NCI-H1694 (cell line): Measurements from ENCODE around the gene YEATS2.
"Not testable (repeated sequence)": the region's sequence is repeated elsewhere in the genome, so short reads cannot be mapped to it uniquely, and the experiment has no call there.

ENCODE experiments used
- DNase-seq: peaks from one replicate; lab custom pipeline; 2025; lab: John Stamatoyannopoulos, UW

Gene YEATS2

DNA sequence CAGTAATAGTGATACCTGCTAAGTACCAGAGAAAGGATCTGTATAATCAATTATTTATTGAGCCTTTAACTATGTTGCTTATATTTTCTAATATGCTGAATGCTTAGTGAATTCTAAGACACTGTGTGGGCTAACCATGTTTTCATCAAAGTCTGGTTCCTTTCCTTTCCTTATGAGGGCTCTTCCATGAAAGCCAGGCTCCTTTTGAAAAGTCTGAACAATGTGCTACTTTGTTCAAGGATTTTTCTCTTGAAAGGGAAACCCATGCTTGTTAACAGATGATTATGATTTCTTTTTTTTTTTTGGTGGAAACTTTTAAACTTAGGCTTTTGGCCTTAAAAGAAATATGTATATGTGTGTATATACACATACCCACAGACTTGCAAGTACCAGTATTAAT is 17.0 kb downstream of the YEATS2 start:
- no peak for DNase-seq

GRCh38 chr3:183718012-183718411 is 20.4 kb downstream of the YEATS2 start:
- no peak for DNase-seq

- DNase-seq = no peak
Observed at GRCh38 chr3:183725387-183725786, 27.8 kb downstream of the YEATS2 start.

- DNase-seq = no peak
Observed at GRCh38 chr3:183728204-183728603, 30.6 kb downstream of the YEATS2 start.

GRCh38 chr3:183730361-183730760 is 32.8 kb downstream of the YEATS2 start:
- DNase-seq = no peak

GRCh38 chr3:183731611-183732010 is 34.0 kb downstream of the YEATS2 start:
- DNase-seq = no peak

- DNase-seq = no peak
Observed at GRCh38 chr3:183733553-183733952, 36.0 kb downstream of the YEATS2 start.

DNA sequence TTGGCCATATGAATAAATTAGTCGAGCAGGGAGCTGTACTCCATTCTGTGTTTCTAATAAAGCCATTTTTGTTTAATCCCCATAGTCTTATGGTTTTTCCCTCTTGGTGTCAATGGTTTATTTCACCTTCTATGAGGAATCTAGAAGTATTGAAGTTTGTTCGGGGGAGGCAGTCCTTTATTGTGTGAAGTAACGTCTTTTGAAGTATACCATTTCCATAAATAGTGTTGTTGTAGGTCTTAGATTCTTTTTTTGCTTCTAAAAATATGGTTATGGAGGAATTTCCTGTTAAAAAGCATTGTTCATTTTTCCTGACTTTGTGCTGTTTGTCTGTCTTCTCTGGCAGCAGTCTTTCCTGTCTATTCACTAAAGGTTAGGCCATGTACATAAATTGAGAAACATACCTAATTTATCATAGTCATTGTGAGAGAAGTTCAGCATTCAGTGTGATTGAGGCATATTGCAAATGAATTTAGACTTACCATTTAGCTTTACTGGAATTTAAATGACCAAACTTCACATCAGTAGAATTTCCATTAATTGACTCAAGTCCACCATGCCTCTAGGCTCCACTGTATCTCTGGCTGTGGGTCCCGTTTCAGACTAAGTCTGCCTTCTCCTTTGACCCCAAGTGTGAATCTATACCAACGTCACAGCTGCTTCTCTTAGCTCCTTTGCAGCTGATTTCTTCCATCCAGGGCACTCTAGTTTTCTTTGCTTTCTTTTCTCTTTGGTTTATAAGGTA is 37.3 kb downstream of the YEATS2 start:
- no peak for DNase-seq

DNA sequence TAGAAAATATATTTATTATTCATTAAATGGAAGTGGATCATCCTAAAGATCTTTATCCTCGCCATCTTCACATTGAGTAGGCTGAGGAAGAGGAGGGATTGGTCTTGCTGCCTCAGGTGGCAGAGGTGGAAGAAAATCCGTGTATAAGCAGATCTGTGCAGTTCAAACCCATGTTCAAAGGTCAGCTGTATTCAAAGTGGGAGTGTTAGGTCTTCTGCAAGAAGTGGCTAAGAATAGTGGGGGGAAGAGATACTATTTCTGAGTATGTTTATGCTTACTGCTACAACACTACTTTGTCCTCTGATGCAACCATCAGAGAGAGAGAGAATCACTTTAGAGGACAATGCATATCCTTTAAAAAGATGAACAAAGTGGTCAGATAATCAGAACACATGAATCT is 39.5 kb downstream of the YEATS2 start:
- no peak for DNase-seq

DNA sequence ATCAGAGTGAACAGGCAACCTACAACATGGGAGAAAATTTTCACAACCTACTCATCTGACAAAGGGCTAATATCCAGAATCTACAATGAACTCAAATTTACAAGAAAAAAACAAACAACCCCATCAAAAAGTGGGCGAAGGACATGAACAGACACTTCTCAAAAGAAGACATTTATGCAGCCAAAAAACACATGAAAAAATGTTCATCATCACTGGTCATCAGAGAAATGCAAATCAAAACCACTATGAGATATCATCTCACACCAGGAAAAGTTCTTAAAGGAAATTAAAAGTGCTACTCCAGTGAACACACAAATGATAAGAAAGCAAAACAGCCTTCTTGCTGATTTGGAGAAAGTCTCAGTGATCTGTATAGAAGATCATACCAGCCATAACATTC is 42.6 kb downstream of the YEATS2 start:
- DNase-seq = not testable (repeated sequence)

DNA sequence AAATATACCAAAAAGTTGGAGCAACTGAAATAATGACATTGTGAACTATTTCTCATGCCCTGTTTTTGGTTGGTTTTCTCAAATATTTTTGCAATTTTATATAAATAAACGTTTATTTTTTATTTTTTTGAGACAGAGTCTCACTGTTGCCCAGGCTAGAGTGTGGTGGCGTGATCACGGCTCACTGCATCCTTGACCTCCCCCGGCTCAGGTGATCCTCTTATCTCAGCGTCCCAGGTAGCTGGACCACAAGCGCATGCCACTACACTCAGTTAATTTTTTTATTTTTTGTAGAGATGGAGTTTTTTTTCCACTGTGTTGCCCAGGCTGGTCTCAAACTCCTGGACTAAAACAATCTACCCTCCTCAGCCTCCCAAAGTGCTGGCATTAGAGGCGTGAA is 45.6 kb downstream of the YEATS2 start:
- DNase-seq = no peak

DNA sequence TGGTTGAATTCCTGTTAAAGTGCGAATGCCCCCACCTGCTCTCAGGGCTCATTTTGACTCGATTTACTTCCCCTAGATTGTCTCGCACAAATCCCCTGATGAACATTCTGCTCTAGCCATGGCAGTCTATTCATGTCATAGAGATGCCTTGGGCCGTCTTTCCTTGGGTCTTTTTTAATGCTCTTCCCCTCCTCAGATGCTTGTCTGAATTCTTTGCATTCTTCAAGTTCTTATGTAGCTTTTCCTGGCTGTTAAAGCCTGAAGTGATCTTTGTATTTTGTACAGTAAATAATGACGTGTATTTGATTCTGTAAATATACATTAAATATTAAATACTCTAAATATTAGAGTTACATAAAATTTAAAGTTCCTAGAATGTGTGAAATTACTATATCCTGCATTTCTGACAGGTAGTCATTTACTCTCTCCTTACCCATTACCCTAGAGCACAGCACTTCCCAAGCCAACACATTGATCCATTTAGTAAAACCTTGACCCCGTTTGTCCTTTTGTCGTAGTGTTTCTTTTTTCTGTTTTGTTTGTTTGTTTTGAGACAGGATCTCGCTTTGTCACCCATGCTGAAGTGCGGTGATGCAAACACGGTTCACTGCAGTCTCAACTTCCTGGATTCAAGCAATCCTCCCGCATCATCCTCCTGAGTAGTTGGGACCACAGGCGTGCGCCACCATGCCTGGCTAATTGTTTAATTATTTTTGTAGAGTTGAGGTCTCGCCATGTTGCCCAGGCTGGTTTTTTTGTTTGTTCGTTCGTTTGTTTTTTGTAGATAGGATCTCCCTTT is 47.9 kb downstream of the YEATS2 start:
- DNase-seq = no peak

- DNase-seq = no peak
Observed at GRCh38 chr3:183754052-183754451, 56.5 kb downstream of the YEATS2 start.

DNA sequence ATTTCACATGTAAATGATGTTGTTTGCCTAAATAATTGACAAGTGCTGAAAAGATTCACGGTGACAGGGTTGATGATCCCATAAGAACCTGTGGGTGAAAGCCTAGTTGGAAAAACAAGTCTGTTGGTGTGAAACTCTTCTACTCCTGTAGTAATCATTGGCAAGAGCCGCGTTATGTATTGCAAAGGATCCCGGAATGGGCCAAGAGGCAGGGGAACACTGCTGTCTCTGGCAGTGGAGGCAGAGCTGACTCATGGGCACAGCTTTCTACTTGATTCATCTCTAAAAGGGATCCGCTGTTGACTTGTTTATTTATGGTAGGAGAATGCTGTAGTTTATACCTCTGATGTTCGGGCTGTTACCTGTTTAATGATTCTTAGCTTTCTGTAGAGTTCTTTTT is 64.7 kb downstream of the YEATS2 start:
- no peak for DNase-seq

GRCh38 chr3:183764847-183765731 is 67.5 kb downstream of the YEATS2 start:
- no peak for DNase-seq

DNA sequence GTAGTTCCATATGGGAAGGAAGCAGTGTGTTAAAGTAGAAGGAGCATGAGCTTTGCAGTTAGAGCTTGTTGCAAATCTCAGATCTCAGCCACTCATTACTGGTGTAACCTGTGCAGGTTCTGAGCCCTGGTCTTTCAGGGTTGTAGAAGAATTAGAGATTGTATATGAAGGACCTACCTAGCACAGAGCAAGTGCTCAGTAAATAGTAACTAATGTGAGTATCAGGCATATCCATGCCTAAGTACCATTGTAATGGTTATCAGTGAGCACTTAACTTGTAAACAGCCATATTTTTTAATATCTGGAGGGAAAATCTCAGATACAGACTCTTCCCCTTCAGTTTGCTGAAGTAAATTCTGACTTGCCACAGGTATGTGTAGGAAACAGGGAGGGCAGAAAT is 68.5 kb downstream of the YEATS2 start:
- DNase-seq = no peak

- peak; percentile 71 for DNase-seq
Observed at GRCh38 chr3:183766745-183767606, 69.4 kb downstream of the YEATS2 start.

DNA sequence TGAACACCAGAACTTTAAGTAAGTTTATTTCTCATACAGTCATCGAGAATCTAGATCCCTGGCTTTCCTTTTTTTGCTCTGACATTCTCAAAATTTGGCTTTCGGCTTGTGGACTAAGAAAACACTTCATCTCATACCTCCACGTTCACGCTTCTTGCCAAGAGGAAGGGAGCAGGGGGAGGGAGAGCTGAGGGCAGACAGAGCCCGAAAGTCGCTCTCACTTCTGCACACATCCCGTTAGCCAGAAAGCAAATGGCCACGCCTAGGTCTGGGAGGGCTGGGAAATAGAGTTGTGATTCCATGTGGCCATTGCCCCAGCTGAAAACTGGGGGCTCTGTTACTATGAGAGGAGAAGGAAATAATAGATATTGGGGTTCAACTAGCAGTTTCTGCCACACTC is 70.5 kb downstream of the YEATS2 start:
- DNase-seq = no peak

- DNase-seq = no peak
Observed at GRCh38 chr3:183769453-183769852, 71.9 kb downstream of the YEATS2 start.

DNA sequence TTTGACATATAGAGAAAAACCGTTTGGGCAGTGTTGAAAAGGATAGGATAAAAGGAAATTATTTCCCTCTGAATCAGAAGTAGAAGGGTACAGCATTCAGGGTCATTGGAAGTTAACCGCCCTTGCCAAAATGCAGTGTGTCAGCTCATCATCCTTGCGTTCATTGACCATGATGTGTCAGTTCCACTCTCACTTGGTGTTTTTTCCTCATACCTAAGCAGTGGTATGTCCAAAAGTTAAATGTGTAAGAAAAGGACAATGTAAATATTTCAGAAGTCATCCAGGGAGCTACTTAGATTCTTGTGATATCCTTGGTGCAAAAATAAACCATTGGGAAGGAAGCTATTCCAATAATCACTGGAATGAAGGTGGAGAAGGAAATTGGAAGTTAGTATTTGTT is 77.0 kb downstream of the YEATS2 start:
- DNase-seq = no peak

DNA sequence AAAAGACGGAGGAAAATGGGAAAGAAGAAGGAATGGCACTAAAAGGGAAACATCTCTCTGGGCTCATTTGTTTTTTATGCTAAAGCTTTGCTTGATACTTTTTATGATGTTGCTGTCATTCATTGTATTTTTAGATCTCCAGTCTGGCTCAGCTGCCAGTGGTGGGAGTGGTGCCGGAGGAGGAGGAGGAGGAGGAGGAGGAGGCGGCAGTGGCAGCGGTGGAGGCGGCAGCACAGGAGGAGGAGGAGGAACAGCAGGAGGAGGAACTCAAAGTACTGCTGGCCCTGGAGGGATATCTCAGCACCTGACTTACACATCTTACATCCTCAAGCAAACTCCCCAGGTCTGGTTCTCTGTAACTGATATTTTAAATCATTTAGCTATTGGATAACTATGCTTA is 78.2 kb downstream of the YEATS2 start:
- no peak for DNase-seq

- DNase-seq = not testable (repeated sequence)
Observed at GRCh38 chr3:183776451-183776850, 78.9 kb downstream of the YEATS2 start.
